HG03575 (cell line): ENCODE measurements around the gene TEX2.

Source experiments
- ATAC-seq: cut with Tn5 transposase; IDR thresholded peaks from one replicate; pipeline ENCODE4 v1.9.1; 2021; ENCODE audit not compliant: unreplicated experiment, insufficient number of reproducible peaks, low FRiP score; ENCODE audit errors: extremely low read depth

Gene TEX2

DNA sequence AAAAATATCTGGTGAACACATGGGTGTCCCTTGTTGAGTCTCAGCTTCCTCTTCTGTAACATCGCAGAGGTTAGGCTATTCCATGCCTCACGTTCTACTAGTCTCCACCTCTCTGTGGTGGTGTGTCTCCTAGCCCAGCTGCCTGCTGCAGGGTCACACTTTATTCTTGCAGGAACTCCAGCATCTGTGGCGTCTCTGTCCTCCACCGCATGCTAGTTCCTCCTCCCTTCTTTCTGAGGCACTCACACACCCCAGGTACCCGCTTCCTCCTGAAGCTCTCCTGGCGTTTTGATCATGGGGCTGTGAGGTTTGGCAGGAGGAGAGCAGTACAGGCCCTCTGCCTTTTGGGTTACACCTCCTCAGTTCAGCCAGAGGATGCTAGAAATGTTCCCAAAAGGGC is 9.9 kb upstream of the TEX2 start:
- ATAC-seq = no peak

DNA sequence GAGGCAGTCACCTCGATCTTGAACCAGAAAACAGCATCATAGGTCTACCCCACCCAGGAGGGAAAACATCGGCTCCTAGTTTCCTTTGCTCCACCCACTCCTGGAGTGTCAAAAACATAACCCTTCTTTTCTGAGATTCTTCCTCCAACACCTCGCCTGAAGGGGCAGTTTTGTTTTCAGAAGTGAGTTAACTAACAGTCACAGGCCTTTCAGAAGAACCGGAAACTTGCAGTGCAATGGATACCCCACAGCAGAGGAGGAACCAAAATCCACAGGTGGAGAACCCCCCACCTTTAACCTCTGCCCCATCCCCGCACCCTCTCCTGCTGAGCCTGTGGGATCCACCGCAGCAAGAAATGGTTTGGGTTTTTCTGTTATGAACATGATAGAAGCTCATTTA is 7.8 kb upstream of the TEX2 start:
- ATAC-seq = no peak

- ATAC-seq = no peak
These were observed 6.9 kb upstream of the TEX2 start for GRCh38 chr17:64269687-64270649.

DNA sequence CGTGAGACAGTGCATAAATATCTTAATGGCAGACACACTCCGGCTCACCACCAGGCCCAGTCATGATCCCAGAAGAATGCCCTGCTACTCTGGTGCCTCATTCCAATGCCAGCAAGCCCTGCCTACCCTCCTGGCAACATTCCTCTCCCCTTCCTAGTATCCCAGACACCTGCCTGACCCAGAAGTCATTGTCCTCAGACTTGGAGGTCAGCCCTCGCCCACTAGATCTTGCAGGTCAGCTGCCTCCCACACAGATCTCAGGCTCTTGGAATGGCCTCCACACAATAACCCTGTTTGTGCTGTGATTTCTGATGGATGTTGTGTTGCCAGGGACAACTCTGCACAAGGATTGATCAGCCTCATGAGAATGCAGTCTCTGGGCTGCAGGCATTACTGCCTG is 1.8 kb upstream of the TEX2 start:
- ATAC-seq = no peak

- ATAC-seq = no peak
These were observed 661 bp downstream of the TEX2 start for GRCh38 chr17:64262198-64262999.

GRCh38 chr17:64261417-64262145 is 1.5 kb downstream of the TEX2 start:
- no peak for ATAC-seq

- ATAC-seq = no peak
These were observed 2.2 kb downstream of the TEX2 start for GRCh38 chr17:64260886-64261285.

GRCh38 chr17:64259922-64260321 is 3.1 kb downstream of the TEX2 start:
- ATAC-seq = no peak

DNA sequence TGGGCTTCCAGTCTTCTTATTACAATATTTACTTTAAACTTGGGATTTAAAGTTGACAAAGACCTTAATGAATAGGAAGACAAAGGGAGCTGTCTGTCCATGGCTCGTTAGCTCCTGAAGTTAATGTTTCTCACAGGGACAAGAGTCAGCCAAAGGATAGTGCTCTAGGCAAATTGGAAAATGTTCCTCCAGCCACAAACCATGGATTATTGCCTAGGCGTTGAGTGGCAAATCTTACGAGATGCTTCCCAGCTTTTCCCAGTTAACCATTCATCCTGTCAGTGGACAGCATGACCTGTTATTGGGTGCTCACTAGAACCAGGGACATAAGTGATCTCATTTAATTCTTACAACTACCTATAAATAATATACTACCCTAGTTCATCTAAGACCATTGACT is 3.6 kb downstream of the TEX2 start:
- no peak for ATAC-seq

DNA sequence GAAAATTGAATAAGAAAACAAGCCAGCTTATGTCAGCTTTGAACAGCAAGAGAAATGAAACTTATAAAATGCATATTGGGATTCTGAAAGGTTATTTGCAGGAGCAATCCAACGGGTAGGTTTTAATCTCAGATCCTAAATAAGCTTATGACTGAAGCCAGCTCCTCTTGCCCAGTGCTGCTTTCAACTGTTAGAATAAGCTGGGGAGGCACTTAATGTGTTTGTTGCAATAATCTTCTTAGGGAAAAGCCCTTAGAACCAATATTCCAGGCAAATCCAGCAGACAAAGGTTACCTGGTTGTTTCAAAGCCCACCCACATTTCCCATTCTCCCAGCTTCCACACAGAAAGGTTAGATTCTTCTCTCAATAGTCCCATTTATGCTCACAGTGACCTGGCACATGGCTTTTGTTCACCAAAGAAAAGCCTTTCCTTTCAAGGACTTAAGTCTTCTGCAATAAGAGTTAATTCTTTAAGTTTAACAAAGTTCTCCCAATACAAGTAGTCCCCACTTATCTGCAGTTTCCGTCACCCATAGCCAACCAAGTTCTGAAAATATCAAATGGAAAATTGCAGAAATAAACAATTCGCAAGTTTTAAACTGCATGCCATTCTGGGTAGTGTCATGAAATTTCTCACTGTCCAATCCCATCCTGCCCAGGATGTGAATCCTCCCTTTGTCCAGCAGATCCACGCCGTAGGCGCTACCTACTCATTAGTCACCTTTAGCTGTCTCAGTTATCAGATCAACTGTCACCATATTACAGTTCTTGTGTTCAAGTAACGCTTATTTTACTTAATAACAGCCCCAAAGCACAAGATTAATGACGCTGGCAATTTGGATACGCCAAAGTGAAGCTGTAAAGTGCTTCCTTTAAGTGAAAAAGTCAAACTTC is 5.9 kb downstream of the TEX2 start:
- ATAC-seq = no peak

- ATAC-seq = no peak
These were observed 7.3 kb downstream of the TEX2 start for GRCh38 chr17:64255764-64256163.

GRCh38 chr17:64254755-64255154 is 8.3 kb downstream of the TEX2 start:
- ATAC-seq = no peak

- ATAC-seq = no peak
These were observed 9.6 kb downstream of the TEX2 start for GRCh38 chr17:64253470-64253869.

- no peak for ATAC-seq
These were observed 10.2 kb downstream of the TEX2 start for GRCh38 chr17:64252831-64253230.

DNA sequence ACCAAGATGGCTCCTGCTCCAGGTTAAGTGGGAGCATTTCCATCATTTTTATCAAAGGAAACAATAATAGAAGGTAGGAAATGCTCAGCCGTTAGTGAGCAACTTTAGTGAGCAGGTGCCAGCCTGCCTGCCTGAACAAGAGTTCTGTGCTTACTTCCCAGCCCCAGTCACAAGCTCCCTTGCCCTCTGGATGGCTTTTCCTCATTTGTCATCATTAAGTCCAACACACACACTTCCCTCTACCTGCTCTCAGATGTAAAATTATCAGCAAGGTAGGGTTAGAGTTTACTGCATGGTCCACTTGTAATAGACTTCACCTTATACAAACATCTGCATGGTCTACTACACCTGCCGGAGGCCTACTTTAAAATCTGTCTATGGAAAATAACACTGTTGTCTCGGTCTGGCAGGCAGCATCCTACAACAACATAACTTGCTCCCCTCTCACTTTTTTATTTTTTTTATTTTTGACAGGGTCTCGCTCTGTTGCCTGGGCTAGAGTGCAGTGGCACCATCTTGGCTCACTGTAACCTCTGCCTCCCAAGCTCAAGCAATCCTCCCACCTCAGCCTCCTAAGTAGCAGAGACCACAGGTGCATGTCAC is 12.7 kb downstream of the TEX2 start:
- no peak for ATAC-seq

- no peak for ATAC-seq
These were observed 15.2 kb downstream of the TEX2 start for GRCh38 chr17:64247836-64248235.

DNA sequence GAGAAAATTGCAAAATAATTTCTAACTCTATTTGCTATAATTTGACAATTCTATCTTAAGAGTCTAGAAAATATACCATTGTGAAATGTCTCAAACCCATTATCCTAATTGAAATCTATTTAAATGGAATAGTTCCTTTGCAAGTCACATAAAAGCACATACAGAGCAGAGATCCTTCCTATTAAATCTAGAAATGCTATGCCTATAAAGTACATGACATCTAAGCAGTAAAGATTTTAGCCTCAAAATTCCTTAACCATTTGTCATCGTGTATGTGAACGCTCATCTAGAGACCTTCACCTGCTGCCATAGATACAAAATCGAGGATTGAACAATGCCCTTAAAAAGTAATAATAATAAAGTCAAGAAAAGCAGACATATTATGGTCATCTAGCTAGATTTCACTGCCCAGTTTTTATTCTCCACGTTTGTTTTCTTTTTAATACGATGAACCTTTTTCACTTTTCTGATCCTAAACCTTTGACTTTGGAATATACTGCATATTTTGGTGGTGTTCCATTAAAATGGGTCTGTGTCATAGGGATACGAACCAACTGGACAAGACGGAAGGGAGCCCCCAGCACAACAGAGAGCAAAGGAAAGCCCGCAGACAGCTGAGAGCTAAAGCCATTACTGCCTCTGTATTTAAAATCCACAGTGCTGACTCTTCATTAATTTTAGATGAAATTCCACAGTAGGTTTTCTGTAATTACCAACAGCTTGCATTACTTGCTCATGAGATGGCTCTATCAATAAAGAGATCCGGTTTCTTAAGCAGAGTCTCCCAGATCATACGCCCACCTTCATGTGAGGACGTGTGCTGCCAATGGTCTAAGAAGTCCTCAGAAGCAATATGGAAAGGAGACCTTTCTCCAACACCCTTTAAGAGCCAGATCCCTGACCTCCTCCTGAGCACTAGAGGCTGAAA is 17.6 kb downstream of the TEX2 start:
- no peak for ATAC-seq
